ENCODE measurements around the gene EIF3CL.
"Not testable (repeated sequence)": the region's sequence is repeated elsewhere in the genome, so short reads cannot be mapped to it uniquely, and the experiment has no call there.

The EIF3CL gene

GRCh38 chr16:28362600-28362999 is 41.0 kb downstream of the EIF3CL start:
- DNase-seq (ENCODE audit: low read depth in 2 of 2), result not testable (repeated sequence)

GRCh38 chr16:28338230-28338629 is 65.4 kb downstream of the EIF3CL start:
- DNase-seq (ENCODE audit: low read depth in 2 of 2), result not testable (repeated sequence)

- DNase-seq (ENCODE audit: low read depth in 2 of 2), result not testable (repeated sequence)
These were observed 66.5 kb downstream of the EIF3CL start for GRCh38 chr16:28336940-28337710.

- DNase-seq (ENCODE audit: low read depth in 2 of 2), result not testable (repeated sequence)
These were observed 68.0 kb downstream of the EIF3CL start for GRCh38 chr16:28335678-28336077.

- DNase-seq (ENCODE audit: low read depth in 2 of 2), result not testable (repeated sequence)
These were observed 71.0 kb downstream of the EIF3CL start for GRCh38 chr16:28332632-28333031.

- not testable (repeated sequence) for DNase-seq (ENCODE audit: low read depth in 2 of 2)
These were observed 72.7 kb downstream of the EIF3CL start for GRCh38 chr16:28330981-28331380.

GRCh38 chr16:28330232-28330631 is 73.4 kb downstream of the EIF3CL start:
- not testable (repeated sequence) for DNase-seq (ENCODE audit: low read depth in 2 of 2)
